Posterior cingulate gyrus (tissue), 11 donors: ENCODE measurements around the gene JPH3.

Experiments
- DNase-seq, 10 donors: peaks; one replicate each; pipeline versions ENCODE4 v3.0.0 to v3.0.0-alpha.2; 2020 to 2021; ENCODE audit warnings: mixed read lengths in 3 of 10
- intact Hi-C: fragments of 100-400 bp; cut with DNase I; formaldehyde crosslinking; loops from one replicate; pipeline ENCODE4 v1.15.1; 2023

JPH3 gene

DNA sequence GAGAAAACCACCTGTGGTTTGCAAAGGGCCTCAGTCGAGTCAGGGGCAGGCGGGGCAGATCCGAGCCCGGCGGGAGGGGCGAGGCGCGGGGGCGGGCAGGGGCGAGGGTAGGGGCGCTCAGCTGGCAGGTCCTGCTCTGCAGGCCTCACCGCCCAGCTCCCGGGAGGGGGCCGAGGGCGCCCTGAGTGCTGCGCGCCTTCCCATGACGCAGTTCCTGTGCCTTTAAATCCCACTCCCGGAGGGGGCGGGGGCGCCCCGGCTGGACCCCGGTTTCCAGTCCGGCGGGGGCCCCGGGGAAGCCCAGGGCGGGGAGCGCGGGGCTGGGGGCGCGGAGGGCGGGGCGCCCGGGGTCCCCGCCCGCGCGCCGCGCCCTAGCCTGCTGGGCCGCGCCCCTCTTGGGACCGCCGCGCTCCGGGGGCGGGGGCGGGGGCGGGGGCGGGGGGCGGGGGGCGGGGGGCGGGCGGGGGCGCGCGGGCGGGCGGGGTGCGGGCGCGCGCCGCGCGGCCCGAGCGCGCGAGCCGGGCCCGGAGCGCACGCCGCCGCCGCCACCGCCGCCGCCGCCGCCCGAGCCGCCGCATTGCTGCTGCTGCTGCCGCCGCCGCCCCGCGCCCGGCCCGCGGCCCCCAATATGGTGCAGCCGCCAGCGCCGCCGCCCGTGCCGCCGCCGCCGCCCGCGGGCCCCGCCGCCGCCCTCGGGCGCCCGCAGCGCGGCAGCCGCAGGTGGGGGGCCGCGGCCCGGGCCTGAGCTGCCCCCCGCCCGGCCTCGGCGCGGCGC lies at the start of gene JPH3:
JPH3 (plus strand) TSS at position 508 of the 775 bp plus-strand sequence. CDS start 639 bp downstream, outside the sequence.
- DNase-seq = peak in 7 of 10 donors; percentile 36 to 94 (median 67)
- intact Hi-C loops = no loop called here

- intact Hi-C loops = no loop called here
Observed at GRCh38 chr16:87552772-87553573, 49.3 kb upstream of the JPH3 start.

GRCh38 chr16:87554754-87555427 lies 47.4 kb upstream of the JPH3 start:
- DNase-seq = peak in 1 of 10 donors; percentile 55
- intact Hi-C loops = no loop called here

More at GRCh38 chr16:87552772-87553573, 49.3 kb upstream of the JPH3 start:
- peak in 2 of 10 donors; percentile 52 to 70 for DNase-seq

- DNase-seq = peak in 1 of 10 donors; percentile 47
- intact Hi-C loops = no loop called here
Observed at GRCh38 chr16:87555647-87556046, 46.7 kb upstream of the JPH3 start.

- intact Hi-C loops = no loop called here
- no peak for DNase-seq
Observed at GRCh38 chr16:87556941-87557459, 45.3 kb upstream of the JPH3 start.

- intact Hi-C loops = no loop called here
- no peak for DNase-seq
Observed at GRCh38 chr16:87558682-87559081, 43.6 kb upstream of the JPH3 start.

- intact Hi-C loops = no loop called here
- DNase-seq = no peak
Observed at GRCh38 chr16:87559945-87560344, 42.4 kb upstream of the JPH3 start.

DNA sequence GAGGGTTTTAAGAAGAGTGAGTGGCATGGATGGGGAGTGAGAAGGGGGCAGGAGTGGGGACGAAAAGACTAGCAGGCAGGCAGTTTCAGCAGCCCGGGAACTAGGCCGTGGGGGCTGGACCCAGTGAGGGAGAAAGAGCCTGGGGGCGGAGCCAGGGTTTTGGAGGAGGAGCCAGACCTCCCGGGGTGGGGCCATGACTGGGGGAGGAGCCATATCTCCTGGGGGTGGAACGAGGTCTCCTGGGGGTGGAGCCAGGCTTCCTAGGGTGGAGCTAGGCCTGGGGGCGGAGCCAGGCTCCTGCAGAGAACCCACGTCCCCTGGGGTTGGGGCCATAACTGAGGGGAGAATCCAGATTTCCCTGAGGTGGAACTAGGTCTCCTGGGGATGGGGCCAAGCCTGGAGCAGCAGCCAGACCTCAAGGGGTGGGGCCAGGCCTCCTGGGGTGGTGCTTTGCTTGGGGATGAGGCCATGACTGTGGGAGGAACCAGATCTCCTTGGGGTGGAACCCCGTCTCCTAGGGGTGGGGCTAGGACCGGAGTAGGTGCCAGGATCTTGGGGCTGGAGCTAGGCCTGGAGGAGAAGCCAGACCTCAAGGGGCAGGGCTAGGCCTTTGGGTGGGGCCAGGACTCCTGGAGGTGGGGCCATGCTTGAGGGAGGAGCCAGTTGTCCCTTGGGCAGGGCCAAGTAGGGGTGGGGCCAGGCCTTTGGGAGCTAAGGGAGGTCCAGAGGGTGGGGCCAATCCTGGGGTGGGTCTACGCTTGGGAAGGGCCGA lies 41.7 kb upstream of the JPH3 start:
- DNase-seq = no peak
- intact Hi-C loops = no loop called here

- intact Hi-C loops = no loop called here
Observed at GRCh38 chr16:87561200-87562105, 40.9 kb upstream of the JPH3 start.

GRCh38 chr16:87562201-87562600 lies 40.1 kb upstream of the JPH3 start:
- no peak for DNase-seq
- intact Hi-C loops = no loop called here

More at GRCh38 chr16:87561200-87562105, 40.9 kb upstream of the JPH3 start:
- no peak for DNase-seq

DNA sequence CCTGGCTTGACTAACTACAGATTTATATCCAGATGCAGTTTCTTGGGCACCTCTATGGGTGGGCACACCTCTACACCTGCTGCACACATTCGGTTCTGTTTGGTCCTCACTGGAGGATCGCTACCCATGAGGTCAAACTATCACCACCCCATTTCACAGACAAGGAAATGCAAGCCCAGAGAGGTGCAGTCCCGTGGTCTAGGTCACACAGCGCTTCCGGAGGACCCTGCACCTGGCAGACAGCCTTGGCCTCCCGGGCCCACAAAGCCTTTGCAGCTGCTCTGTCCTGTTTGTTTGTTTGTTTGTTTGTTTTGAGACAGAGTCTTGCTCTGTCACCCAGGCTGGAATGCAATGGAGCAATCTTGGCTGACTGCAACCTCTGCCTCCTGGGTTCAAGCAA lies 39.3 kb upstream of the JPH3 start:
- DNase-seq = no peak
- intact Hi-C loops = no loop called here

GRCh38 chr16:87563714-87564523 lies 38.4 kb upstream of the JPH3 start:
- intact Hi-C loops = no loop called here

DNA sequence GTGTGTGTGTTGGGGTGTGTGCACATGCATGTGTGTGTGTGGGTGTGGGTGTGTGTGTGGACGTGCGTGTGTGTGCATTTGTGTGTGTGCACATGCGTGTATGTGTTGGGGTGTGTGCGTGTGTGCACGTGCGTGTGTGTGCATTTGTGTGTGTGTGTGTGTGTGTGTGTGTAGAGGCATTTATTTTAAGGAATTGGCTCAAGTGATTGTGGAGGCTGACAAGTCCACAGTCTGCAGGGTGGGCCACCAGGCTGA lies 37.9 kb upstream of the JPH3 start:
- no peak for DNase-seq

More at GRCh38 chr16:87563714-87564523, 38.4 kb upstream of the JPH3 start:
- no peak for DNase-seq

GRCh38 chr16:87569601-87570571 lies 32.4 kb upstream of the JPH3 start:
- no peak for DNase-seq
- intact Hi-C loops = no loop called here

More for the DNA sequence above, 37.9 kb upstream of the JPH3 start:
- intact Hi-C loops = no loop called here

DNA sequence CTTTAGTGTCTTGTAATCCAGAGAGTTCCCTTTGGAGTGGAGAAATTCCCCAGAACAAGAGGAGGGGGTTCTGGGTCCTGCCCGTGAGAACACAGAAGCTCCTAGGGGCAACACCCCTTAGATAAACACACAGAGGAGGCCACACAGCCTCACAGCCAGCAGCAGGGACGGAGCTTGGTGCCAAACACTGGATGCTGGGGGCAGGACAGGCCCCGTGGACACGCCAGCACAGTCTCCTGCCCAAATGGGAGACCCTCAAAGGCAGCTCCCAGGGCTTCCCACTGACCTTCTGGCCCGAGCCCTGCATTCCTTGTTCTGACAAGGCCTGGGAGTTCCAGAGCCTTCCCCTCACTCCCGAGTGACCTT lies 31.8 kb upstream of the JPH3 start:
- DNase-seq = no peak
- intact Hi-C loops = no loop called here

DNA sequence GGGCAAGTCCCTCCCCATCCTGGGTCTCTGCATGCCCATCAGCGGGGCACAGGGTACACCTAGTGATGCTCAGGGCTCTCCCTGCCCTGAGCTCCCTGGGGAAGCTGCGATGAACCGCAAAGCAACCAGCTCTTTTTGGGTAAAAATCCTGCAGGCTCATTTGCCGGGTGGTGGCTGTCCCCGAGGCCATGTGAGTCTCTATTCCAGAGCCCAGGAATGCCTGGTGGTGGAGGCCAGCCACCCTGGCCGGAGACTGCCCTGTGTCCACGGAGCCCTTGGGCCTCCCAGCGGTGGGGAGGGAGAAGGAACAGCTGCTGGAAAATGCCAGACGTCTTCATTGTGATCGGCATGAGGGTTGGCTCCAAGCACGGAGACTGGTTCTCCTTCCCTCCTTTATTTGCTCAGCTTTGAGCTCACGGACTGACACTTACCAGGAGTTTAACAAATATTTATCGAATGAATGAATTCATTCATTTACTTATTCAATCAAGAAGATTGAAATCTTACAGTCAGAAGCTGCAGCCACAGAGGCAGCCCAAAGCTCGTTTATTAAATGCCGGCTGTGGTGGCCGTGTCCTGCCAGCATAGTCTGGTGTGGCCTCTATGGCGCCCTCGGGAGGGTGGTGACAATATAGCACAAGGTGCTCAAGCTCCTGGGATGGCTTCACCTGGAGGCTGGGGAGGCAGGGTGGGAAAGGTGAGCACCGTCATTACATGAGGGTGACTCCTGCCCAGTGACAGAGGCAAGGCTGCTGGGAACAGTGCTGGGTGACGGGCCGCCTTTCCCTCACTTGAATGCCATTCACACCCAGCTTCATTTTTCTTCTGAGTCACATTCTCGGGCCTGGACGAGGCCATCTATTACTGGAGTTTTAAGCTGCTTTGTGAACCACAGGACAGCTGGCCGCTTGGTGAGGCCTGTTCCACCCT lies 31.1 kb upstream of the JPH3 start:
- intact Hi-C loops = no loop called here
- peak in 1 of 10 donors; percentile 78 for DNase-seq
